ENCODE results near the gene SOX11. TPM values are rescaled to one million over a fixed set of nuclear protein-coding genes. Genes with fewer than 3 reads are reported as not detected.

SOX11 gene
- total RNA-seq, 1 donor = under 0.01 TPM

- TF ChIP-seq, protein P1, sequence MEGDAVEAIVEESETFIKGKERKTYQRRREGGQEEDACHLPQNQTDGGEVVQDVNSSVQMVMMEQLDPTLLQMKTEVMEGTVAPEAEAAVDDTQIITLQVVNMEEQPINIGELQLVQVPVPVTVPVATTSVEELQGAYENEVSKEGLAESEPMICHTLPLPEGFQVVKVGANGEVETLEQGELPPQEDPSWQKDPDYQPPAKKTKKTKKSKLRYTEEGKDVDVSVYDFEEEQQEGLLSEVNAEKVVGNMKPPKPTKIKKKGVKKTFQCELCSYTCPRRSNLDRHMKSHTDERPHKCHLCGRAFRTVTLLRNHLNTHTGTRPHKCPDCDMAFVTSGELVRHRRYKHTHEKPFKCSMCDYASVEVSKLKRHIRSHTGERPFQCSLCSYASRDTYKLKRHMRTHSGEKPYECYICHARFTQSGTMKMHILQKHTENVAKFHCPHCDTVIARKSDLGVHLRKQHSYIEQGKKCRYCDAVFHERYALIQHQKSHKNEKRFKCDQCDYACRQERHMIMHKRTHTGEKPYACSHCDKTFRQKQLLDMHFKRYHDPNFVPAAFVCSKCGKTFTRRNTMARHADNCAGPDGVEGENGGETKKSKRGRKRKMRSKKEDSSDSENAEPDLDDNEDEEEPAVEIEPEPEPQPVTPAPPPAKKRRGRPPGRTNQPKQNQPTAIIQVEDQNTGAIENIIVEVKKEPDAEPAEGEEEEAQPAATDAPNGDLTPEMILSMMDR (IDR thresholded peaks at IDR 0.05; ENCODE audit: insufficient read depth, low read depth, low read length) = no peak
- DNase-seq (ENCODE audit: low read depth) = no peak
Measured at GRCh38 chr2:5730386-5730785, 38.2 kb downstream of the SOX11 start.

GRCh38 chr2:5734859-5735520 lies 42.8 kb downstream of the SOX11 start:
- TF ChIP-seq, protein P1 (IDR thresholded peaks at IDR 0.05; ENCODE audit: insufficient read depth, low read depth, low read length) = no peak
- DNase-seq (ENCODE audit: low read depth) = no peak
- H3K4me3 ChIP-seq (ENCODE audit: low read depth, low read length) = no peak overlapping the region

More at GRCh38 chr2:5730386-5730785, 38.2 kb downstream of the SOX11 start:
- no peak overlapping the region for H3K4me3 ChIP-seq (ENCODE audit: low read depth, low read length)

DNA sequence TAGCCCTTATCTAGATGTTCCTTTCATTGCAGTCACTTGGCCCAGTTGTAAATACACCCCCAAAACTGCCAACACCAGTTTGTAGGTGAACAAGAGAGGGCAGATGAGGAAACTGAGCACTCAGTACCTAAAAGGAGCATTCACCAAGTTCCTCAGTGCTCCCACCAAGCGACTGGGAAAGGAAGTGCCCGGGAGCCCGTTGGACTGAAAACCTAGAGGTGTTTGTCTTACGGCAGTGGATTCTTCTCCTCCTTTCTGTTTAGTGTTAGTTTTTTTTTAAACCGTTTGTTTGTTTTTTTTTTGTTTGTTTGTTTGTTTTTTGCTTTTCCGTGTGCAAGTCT lies 43.3 kb downstream of the SOX11 start:
- DNase-seq (ENCODE audit: low read depth) = no peak
- TF ChIP-seq, protein P1 (IDR thresholded peaks at IDR 0.05; ENCODE audit: insufficient read depth, low read depth, low read length) = no peak
- no peak overlapping the region for H3K4me3 ChIP-seq (ENCODE audit: low read depth, low read length)

DNA sequence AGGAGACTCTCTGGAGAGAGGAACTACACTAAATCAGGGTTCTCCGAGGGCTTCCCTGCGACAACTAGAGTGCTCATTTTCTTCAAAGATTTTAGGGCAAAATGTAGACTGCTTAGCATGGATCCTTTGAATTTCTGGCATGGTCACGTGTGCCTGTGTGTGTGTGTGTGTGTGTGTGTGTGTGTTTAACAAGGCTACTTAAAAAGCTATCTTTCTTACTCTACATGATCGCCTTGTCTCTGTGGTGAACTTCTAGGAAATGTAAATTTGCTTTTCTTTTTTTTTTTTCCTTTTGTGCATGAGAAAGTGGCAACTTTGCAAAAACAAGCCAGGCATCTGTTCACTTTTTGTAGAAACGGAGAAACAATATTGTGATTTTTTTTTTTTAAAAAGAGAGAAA lies 43.9 kb downstream of the SOX11 start:
- TF ChIP-seq, protein P1 (IDR thresholded peaks at IDR 0.05; ENCODE audit: insufficient read depth, low read depth, low read length) = no peak
- no peak for DNase-seq (ENCODE audit: low read depth)
- no peak overlapping the region for H3K4me3 ChIP-seq (ENCODE audit: low read depth, low read length)

DNA sequence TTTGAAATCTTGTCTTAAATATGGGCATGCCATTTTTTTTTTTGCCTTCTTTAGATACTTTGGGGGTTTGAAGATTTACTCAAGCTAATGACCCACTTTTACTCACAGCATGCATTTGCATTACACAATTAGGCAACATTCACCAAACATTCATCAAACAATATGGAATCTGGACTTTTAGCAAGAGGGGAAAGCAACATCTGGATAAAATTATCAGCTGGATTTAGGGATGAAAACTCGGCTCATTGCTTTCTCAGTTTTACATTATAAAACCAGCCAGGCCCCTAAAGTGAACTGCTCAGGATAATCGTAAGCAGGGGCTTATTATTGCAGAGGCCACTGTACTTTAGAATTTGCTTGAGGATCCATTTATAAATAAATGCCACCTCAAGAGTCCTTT lies 44.7 kb downstream of the SOX11 start:
- DNase-seq (ENCODE audit: low read depth) = no peak
- H3K4me3 ChIP-seq (ENCODE audit: low read depth, low read length) = no peak overlapping the region
- TF ChIP-seq, protein P1 (IDR thresholded peaks at IDR 0.05; ENCODE audit: insufficient read depth, low read depth, low read length) = no peak

DNA sequence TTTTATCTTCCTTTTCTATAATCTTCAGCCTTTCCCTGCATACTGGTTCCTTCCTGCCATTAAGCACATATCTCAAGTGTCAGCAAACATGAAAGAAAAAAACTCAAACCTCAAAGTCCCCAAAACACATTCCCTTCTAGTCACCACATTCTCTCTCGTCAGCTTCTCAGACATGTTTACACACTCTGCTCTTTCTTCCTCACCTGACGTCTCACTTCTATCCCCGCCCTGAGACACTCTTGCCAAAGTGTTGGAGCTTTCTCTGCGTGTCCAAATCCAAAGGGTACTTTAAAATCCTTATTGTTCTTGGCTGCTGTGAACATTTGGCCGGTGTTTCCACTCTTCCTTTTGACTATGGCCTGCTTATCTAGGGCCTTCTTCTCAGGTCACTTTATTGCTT lies 47.9 kb downstream of the SOX11 start:
- no peak for DNase-seq (ENCODE audit: low read depth)
- TF ChIP-seq, protein P1 (IDR thresholded peaks at IDR 0.05; ENCODE audit: insufficient read depth, low read depth, low read length) = no peak
- no peak overlapping the region for H3K4me3 ChIP-seq (ENCODE audit: low read depth, low read length)

DNA sequence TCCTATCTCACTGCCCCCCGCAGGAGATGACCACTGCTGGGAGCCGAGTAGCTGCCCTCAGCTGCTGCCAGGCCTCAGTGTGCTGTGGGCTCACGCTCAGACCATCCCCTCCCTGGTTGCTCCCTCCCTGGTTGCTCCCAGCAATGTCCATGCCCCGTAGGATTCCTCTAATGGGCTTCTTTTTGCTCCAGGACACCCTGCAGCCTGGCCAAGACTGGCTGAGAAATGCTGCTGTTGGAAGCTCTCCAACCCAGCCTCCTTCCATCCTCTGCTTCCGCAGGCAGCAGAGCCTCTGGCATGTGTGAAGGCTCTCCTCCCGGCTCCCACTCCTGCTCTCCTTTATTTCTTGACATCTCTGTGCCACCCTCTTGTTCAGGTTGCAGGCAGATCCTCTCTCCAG lies 48.6 kb downstream of the SOX11 start:
- H3K4me3 ChIP-seq (ENCODE audit: low read depth, low read length) = no peak overlapping the region
- TF ChIP-seq, protein P1 (IDR thresholded peaks at IDR 0.05; ENCODE audit: insufficient read depth, low read depth, low read length) = no peak
- no peak for DNase-seq (ENCODE audit: low read depth)
